KMS-11 (cell line): ENCODE results near the gene GNAO1.

ENCODE experiments used
- H2AFZ ChIP-seq: fragments of 200-600 bp; sonication (generic); 2 replicates; pipeline ENCODE4 v1.6.1; 2016; ENCODE audit warnings: antibody characterized with exemption, mixed run types, low read depth
- H3K27ac ChIP-seq: fragments of 200-600 bp; sonication (generic); 2 replicates; pipeline ENCODE4 v1.6.1; 2016; ENCODE audit warnings: mild to moderate bottlenecking, mixed run types
- H3K27me3 ChIP-seq: fragments of 200-600 bp; sonication (generic); 2 replicates; pipeline ENCODE4 v1.6.1; 2017; ENCODE audit warnings: mild to moderate bottlenecking, low read depth, mixed run types, moderate library complexity; ENCODE audit not compliant: insufficient read depth
- H3K36me3 ChIP-seq: fragments of 200-600 bp; sonication (generic); 2 replicates; pipeline ENCODE4 v1.6.1; 2017; ENCODE audit warnings: mild to moderate bottlenecking, mixed run types; ENCODE audit not compliant: insufficient read depth
- H3K4me1 ChIP-seq: fragments of 200-600 bp; sonication (generic); 2 replicates; pipeline ENCODE4 v1.6.1; 2016; ENCODE audit warnings: mild to moderate bottlenecking, low read depth, mixed run types; ENCODE audit not compliant: poor library complexity, severe bottlenecking
- H3K4me2 ChIP-seq: fragments of 200-600 bp; sonication (generic); 2 replicates; pipeline ENCODE4 v1.7.0; 2016; ENCODE audit warnings: mild to moderate bottlenecking, mixed run types
- H3K4me3 ChIP-seq: fragments of 200-600 bp; sonication (generic); IDR thresholded peaks from 2 replicates; pipeline ENCODE4 v1.6.1; 2017; ENCODE audit warnings: low read depth, low read length, mixed read lengths; ENCODE audit not compliant: insufficient read depth
- H3K79me2 ChIP-seq: fragments of 200-600 bp; sonication (generic); 2 replicates; pipeline ENCODE4 v1.6.1; 2016; ENCODE audit warnings: low read depth, mixed run types; ENCODE audit not compliant: insufficient read depth
- H3K9ac ChIP-seq: fragments of 200-600 bp; sonication (generic); 2 replicates; pipeline ENCODE4 v1.6.1; 2016; ENCODE audit warnings: mild to moderate bottlenecking, mixed run types
- H4K20me1 ChIP-seq: fragments of 200-600 bp; sonication (generic); 2 replicates; pipeline ENCODE4 v1.6.1; 2016; ENCODE audit warnings: mild to moderate bottlenecking, mixed run types; ENCODE audit not compliant: insufficient read depth
- TF ChIP-seq, protein P1 (sequence below): fragments of 200-600 bp; sonication (generic); conservative IDR thresholded peaks from 2 replicates; pipeline ENCODE4 v1.6.1; 2017; ENCODE audit warnings: low read depth, mild to moderate bottlenecking, antibody characterized with exemption, low read length, moderate library complexity, mixed read lengths

The GNAO1 gene

DNA sequence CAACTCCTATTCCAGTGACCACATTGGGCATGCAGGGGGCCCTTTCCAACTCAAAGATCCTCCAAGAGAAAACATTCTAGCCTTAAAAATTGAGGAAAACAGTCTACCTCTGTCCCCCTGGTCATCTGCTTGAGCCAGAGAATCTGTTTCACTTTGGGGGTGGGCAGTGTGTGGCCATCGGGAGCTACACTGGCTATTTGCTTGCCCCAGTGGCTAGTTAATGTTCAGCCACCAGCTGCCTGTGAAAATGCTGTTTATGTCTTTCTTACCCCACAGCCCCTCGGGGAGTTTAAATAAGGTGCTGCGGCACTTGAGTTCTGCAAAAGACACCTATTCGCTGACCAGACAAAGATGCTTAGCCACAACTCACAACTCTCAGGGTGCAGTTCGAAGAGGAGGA, 43.4 kb downstream of the GNAO1 start:
- no peak overlapping the region for H3K27ac ChIP-seq
- TF ChIP-seq, protein P1, sequence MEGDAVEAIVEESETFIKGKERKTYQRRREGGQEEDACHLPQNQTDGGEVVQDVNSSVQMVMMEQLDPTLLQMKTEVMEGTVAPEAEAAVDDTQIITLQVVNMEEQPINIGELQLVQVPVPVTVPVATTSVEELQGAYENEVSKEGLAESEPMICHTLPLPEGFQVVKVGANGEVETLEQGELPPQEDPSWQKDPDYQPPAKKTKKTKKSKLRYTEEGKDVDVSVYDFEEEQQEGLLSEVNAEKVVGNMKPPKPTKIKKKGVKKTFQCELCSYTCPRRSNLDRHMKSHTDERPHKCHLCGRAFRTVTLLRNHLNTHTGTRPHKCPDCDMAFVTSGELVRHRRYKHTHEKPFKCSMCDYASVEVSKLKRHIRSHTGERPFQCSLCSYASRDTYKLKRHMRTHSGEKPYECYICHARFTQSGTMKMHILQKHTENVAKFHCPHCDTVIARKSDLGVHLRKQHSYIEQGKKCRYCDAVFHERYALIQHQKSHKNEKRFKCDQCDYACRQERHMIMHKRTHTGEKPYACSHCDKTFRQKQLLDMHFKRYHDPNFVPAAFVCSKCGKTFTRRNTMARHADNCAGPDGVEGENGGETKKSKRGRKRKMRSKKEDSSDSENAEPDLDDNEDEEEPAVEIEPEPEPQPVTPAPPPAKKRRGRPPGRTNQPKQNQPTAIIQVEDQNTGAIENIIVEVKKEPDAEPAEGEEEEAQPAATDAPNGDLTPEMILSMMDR = no peak
- H3K36me3 ChIP-seq = no peaks in the 10 kb centered on the region
- no peaks in the 10 kb centered on the region for H4K20me1 ChIP-seq
- no peak overlapping the region for H3K9ac ChIP-seq
- no peaks in the 10 kb centered on the region for H3K79me2 ChIP-seq
- no peak overlapping the region for H2AFZ ChIP-seq
- no peak overlapping the region for H3K4me2 ChIP-seq
- H3K4me1 ChIP-seq = no peaks in the 10 kb centered on the region
- H3K27me3 ChIP-seq = no peaks in the 10 kb centered on the region
- H3K4me3 ChIP-seq = no peak overlapping the region

DNA sequence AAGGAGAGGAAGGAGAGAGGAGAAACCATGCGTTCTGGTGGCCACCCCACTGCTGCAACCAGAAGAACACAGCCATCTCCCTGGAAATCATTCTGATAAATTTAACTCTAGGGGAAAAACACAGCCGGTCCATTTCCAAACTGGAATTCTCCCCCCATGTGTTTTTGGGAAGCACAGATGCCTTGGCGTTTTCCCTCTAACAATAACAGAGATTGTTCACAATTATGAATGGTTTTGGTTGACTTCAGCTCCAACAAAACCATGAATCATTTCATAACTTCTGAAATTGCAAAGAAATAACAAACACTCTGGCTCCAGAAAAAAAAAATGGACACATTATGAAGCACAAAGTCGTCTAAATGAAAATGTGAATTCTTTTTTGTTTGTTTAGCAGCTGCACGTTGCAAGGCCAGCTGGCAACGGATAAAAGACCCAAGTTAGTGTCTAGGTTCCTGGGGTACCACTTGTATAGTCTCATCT, 46.2 kb downstream of the GNAO1 start:
- no peaks in the 10 kb centered on the region for H3K27me3 ChIP-seq
- TF ChIP-seq, protein P1 = no peak

DNA sequence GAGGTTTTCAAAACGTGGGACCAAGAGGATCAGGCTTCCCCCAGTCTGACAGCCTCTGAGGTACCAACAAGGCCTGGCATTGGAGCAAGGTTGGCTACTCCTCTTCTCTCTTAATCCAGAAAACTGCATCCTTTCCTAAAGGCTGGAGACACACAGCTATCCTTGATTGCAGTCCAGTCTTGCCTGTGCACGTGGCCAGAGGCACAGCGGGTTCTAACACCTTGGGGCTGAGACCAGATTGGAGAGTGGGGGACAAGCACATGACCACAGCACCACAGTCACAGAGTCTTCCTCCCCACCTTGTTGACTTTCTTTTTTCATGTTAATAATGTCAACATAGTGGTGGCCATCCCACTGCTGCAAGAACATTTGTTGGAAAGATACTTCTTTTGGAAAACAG, 46.9 kb downstream of the GNAO1 start:
- Histone ChIP-seq H3K4me1 (no peaks in the 10 kb centered on the region), H2AFZ (no peak overlapping the region), H3K4me2 (no peak overlapping the region), H3K27ac (no peak overlapping the region), H3K36me3 (no peaks in the 10 kb centered on the region), H4K20me1 (no peaks in the 10 kb centered on the region), H3K4me3 (no peak overlapping the region), H3K79me2 (no peaks in the 10 kb centered on the region), H3K9ac (no peak overlapping the region), H3K27me3 (no peaks in the 10 kb centered on the region)
- TF ChIP-seq, protein P1 = no peak

More for the DNA sequence above, 46.2 kb downstream of the GNAO1 start:
- Histone ChIP-seq H2AFZ (no peak overlapping the region), H3K4me2 (no peak overlapping the region), H3K4me1 (no peaks in the 10 kb centered on the region), H3K79me2 (no peaks in the 10 kb centered on the region), H3K4me3 (no peak overlapping the region), H3K9ac (no peak overlapping the region), H4K20me1 (no peaks in the 10 kb centered on the region), H3K36me3 (no peaks in the 10 kb centered on the region), H3K27ac (no peak overlapping the region)

DNA sequence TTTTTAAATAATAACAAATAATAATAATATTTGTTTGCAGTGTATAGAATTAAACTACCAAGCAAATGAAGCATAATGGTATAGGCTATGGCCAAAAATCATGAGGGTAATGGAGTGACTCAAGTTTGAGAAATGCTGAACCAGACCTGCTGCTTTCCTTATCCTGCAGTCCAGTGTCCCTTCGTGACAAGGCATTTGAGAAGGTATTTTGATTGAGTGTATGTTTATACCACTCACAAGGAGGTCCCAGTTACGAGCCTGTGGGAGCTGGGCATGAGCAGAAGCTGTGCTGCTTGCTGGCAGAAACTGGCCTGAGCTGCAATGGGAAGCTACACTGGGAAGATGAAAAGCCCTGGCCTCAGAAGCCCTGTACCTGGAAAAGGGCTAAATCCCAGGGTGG, 50.3 kb downstream of the GNAO1 start:
- H3K4me1 ChIP-seq = no peaks in the 10 kb centered on the region
- no peak overlapping the region for H3K4me2 ChIP-seq
- H3K79me2 ChIP-seq = no peaks in the 10 kb centered on the region
- H3K4me3 ChIP-seq = no peak overlapping the region
- H3K36me3 ChIP-seq = no peaks in the 10 kb centered on the region
- no peak overlapping the region for H3K9ac ChIP-seq
- TF ChIP-seq, protein P1 = no peak
- no peaks in the 10 kb centered on the region for H4K20me1 ChIP-seq
- no peaks in the 10 kb centered on the region for H3K27me3 ChIP-seq
- H3K27ac ChIP-seq = no peak overlapping the region
- no peak overlapping the region for H2AFZ ChIP-seq
